GM06990 (cell line): ENCODE results near the gene ABCA13.

Experiments
- DNase-seq: peaks from one replicate; pipeline ENCODE4 v3.0.0-alpha.2; 2011; ENCODE audit not compliant: insufficient read length; ENCODE audit errors: extremely low read depth
- H3K27me3 ChIP-seq: replicated peaks from 2 replicates; pipeline ENCODE4 v1.6.0; 2011; ENCODE audit warnings: low read length; ENCODE audit not compliant: control insufficient read depth, insufficient read depth
- H3K36me3 ChIP-seq: 2 replicates; pipeline ENCODE4 v1.5.1; 2011; ENCODE audit warnings: low read length; ENCODE audit not compliant: control insufficient read depth, insufficient read depth
- H3K4me3 ChIP-seq: replicated peaks from 2 replicates; pipeline ENCODE4 v1.5.1; 2011; ENCODE audit warnings: low read depth, mild to moderate bottlenecking, control low read depth, low read length
- TF ChIP-seq, protein P1 (sequence below): IDR thresholded peaks from 2 replicates; pipeline ENCODE4 v1.5.1; 2011; ENCODE audit warnings: low read length, control low read depth, mild to moderate bottlenecking, inconsistent platforms; ENCODE audit not compliant: insufficient read depth, poor library complexity, severe bottlenecking

Gene ABCA13

DNA sequence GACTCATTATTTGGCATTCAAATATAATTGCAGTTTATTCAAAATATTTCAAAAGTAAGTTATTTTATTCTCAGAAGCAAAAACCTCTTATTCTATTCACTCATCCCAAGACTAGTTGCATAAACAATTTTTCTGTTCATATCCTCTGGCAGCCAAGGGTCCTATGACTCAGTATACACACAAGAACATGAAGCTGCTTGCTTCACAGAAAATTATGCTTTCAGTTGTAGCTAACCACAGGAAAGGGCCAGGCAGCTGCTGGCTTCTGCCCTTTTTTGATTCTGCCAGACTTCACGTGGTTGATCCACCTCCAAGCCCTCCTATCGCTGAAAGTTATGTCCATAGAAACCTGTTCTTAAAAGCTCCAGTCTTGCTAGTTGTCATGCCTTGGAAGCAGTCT lies 108.8 kb downstream of the ABCA13 start:
- Histone ChIP-seq H3K27me3 (no peaks in the 10 kb centered on the region), H3K4me3 (no peak overlapping the region)
- no peak for DNase-seq

DNA sequence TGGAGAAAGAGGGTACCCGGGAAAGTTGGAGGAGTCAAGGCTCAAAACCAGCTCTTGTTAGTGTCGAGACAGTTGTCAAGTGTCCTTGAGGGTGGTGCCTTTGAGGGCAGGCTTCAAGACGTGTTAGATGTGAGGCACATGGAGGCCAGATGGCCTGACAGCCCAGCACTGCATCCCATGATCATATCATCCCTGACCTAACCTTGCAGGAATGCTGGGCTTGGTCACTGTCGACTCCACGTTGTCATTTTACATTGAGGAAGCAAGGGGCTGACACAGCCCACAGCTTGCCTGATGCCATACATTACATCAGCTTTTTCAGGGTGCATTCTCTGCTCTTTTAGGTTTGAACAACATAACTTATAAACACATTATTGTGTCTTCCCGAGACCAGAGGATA lies 114.1 kb downstream of the ABCA13 start:
- H3K27me3 ChIP-seq, result no peaks in the 10 kb centered on the region; the same call in 1 of the 2 replicates
- H3K36me3 ChIP-seq, result no peaks in the 10 kb centered on the region
- no peak overlapping the region for H3K4me3 ChIP-seq
- TF ChIP-seq, protein P1, sequence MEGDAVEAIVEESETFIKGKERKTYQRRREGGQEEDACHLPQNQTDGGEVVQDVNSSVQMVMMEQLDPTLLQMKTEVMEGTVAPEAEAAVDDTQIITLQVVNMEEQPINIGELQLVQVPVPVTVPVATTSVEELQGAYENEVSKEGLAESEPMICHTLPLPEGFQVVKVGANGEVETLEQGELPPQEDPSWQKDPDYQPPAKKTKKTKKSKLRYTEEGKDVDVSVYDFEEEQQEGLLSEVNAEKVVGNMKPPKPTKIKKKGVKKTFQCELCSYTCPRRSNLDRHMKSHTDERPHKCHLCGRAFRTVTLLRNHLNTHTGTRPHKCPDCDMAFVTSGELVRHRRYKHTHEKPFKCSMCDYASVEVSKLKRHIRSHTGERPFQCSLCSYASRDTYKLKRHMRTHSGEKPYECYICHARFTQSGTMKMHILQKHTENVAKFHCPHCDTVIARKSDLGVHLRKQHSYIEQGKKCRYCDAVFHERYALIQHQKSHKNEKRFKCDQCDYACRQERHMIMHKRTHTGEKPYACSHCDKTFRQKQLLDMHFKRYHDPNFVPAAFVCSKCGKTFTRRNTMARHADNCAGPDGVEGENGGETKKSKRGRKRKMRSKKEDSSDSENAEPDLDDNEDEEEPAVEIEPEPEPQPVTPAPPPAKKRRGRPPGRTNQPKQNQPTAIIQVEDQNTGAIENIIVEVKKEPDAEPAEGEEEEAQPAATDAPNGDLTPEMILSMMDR, result no peak
- no peak for DNase-seq

More for the DNA sequence above, 108.8 kb downstream of the ABCA13 start:
- H3K36me3 ChIP-seq, result no peaks in the 10 kb centered on the region
- TF ChIP-seq, protein P1, result no peak

DNA sequence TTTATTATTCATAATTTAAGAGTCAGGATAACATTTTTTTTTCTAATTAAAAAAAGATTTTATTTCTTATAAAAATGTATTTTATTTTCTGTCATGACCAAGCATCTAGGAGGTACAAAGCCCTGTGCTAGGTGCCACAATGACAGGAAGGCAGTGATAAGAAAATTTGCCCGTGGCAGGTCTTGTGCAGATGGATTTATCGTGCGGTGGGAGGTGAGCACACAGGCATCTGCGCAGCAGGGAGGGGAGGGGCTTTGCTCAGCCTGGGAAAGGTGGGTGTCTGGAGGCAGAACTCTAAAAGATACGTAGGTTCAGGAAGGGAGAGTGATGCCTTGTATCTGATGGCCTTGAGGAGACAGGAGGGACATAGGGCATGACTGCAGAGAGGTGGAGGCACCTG lies 115.6 kb downstream of the ABCA13 start:
- H3K36me3 ChIP-seq, result no peaks in the 10 kb centered on the region
- DNase-seq, result no peak
- TF ChIP-seq, protein P1, result no peak

DNA sequence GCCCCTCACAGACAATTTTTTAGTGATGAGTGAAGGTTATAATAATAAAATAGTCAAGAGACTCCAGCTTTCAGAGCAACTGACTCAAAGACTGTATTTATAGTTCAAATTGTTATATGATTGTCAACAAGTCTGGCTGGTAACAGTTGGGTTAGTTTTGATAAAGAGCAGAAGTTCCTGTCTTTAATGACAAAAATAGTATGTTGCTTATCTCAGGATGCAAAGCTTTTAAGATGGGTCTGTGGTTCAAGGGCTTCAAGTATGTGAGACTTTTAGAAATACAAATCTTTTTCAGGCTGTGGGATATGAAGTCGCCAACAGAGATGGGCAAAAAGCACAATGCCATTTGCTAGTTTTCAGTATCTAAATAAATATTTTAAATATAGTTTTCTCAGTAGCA lies 118.4 kb downstream of the ABCA13 start:
- no peak overlapping the region for H3K4me3 ChIP-seq
- DNase-seq, result no peak
- TF ChIP-seq, protein P1, result no peak
- H3K36me3 ChIP-seq, result no peaks in the 10 kb centered on the region
- H3K27me3 ChIP-seq, result no peaks in the 10 kb centered on the region; the same call in 1 of the 2 replicates

More for the DNA sequence above, 115.6 kb downstream of the ABCA13 start:
- no peaks in the 10 kb centered on the region; the same call in 1 of the 2 replicates for H3K27me3 ChIP-seq
- H3K4me3 ChIP-seq, result no peak overlapping the region

DNA sequence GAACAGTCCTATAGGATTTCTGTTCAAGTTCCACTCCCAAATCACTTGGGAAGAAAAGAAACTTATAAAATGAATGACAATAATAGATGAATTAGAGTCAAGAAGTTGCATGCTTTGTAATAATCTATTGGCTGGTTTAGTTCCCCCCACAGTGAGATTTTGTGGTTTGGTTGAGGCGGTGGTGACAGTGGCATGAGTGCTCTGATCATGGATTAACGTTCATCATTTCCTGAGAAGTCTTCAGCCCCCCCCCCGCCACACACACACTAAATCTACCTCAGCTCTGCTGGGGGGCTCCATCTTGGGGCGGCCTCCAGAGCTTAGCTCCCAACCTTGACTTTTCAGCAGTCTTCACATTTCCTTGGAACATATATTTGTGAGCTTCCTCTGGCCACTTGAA lies 121.7 kb downstream of the ABCA13 start:
- no peaks in the 10 kb centered on the region for H3K36me3 ChIP-seq
- H3K4me3 ChIP-seq, result no peak overlapping the region
- H3K27me3 ChIP-seq, result no peaks in the 10 kb centered on the region
- TF ChIP-seq, protein P1, result no peak
- DNase-seq, result no peak
